Prostate gland (tissue), 2 donors: Measurements from ENCODE around the gene SHF.

ENCODE experiments used
- POLR2A ChIP-seq: fragments of 450-650 bp; IDR thresholded peaks from one replicate; pipeline ENCODE4 v1.6.1; 2016; ENCODE audit warnings: antibody characterized with exemption, mild to moderate bottlenecking
- POLR2AphosphoS5 ChIP-seq: sonication (generic); formaldehyde crosslinking; IDR thresholded peaks from one replicate; pipeline ENCODE4 v1.6.1; 2017; ENCODE audit warnings: antibody characterized with exemption
- TF ChIP-seq, protein P1 (sequence below), 4 experiments: fragments of 200-600 bp in 2 of 4; fragments of 450-650 bp in 2 of 4; sonication (generic) in 2 of 4; IDR thresholded peaks; 1 replicate in 3 of 4; 2 replicates in 1 of 4; pipeline ENCODE4 v1.5.1; 2016 to 2019; ENCODE audit warnings: antibody characterized with exemption in 4 of 4, mild to moderate bottlenecking in 2 of 4, moderate library complexity in 2 of 4

DNA sequence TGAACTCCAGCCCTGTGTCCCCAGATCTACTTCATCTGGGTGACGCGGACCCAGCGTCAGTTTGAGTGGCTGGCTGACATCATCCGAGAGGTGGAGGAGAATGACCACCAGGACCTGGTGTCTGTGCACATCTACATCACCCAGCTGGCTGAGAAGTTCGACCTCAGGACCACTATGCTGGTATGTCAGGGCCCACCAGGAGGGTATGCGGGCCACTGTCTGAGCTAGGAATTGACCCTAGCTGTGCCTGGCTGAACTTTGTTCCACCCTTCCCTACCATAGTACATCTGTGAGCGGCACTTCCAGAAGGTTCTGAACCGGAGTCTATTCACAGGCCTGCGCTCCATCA is 24.3 kb downstream of the SHF start:
- TF ChIP-seq POLR2A = no peak
- TF ChIP-seq, protein P1, sequence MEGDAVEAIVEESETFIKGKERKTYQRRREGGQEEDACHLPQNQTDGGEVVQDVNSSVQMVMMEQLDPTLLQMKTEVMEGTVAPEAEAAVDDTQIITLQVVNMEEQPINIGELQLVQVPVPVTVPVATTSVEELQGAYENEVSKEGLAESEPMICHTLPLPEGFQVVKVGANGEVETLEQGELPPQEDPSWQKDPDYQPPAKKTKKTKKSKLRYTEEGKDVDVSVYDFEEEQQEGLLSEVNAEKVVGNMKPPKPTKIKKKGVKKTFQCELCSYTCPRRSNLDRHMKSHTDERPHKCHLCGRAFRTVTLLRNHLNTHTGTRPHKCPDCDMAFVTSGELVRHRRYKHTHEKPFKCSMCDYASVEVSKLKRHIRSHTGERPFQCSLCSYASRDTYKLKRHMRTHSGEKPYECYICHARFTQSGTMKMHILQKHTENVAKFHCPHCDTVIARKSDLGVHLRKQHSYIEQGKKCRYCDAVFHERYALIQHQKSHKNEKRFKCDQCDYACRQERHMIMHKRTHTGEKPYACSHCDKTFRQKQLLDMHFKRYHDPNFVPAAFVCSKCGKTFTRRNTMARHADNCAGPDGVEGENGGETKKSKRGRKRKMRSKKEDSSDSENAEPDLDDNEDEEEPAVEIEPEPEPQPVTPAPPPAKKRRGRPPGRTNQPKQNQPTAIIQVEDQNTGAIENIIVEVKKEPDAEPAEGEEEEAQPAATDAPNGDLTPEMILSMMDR (IDR thresholded peaks at IDR 0.05) = no peak
- TF ChIP-seq POLR2AphosphoS5 = no peak
